ENCODE data around the gene MYLK3. TPM values are rescaled to one million over a fixed set of nuclear protein-coding genes. Genes with fewer than 3 reads are reported as not detected.

The MYLK3 gene
- total RNA-seq, 2 experiments from 2014 or later: 0.15 TPM; not detected in 1

DNA sequence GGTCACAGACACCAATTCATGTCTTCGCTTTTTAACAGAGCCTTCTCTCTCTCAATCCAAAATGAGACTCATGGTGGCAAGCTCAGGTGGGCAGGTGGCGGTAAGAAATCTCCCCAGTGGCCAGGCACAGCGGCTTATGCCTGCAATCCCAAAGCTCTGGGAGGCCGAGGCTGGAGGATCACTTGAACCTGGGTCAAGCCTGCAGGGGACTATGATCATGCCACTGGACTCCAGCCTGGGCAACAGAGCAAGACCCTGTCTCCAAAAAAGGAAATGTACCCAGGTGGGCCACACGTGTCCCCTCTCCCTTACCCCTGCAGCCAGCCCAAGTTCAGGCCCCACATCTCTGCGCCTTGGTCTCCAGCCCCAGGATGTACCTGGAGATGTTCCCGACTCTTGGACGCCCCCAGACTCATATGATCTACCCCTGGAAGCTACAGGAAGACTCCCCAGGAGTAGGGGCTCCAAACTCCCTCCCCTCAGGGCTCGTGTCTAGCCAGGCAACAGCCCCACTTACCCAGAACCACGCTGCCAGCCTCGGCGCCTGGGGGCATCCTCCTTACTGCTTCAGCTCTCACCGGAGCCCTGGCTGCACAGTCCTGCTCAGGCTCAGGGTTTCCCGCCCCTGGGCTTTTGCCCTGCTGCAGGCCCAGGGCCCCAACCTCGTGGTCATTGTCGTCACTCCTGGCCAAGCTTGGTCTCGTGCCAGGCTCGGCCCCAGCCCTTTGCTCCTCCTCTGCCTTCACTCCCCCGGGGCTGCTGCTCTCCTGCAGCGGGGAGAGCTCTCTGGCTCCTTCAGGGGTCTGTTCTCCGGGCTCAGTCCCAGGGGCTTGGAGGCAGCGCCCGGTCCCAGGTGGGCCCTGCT, 16.2 kb downstream of the MYLK3 start:
- intact Hi-C loops (cut with micrococcal nuclease): no loop called here
- H3K4me3 Mint-ChIP-seq: no peak overlapping the region
- peaks cover 1% of the 10 kb centered on the region for H3K27me3 Mint-ChIP-seq
- H3K9me3 Mint-ChIP-seq: no peaks in the 10 kb centered on the region
- H3K27ac Mint-ChIP-seq: no peak overlapping the region
- DNase-seq: no peak
- CTCF ChIA-PET: interaction anchor here (0.5 kb wide), 1 partner anchor 10 kb away, joined by 3 read pairs; no protein-coding TSS in a partner anchor
- no peaks in the 10 kb centered on the region for H3K4me1 Mint-ChIP-seq (ENCODE audit: low read depth)
- H3K36me3 Mint-ChIP-seq: no peaks in the 10 kb centered on the region
- POLR2A ChIA-PET: no interaction called here

GRCh38 chr16:46730801-46731690, 17.1 kb downstream of the MYLK3 start:
- H3K27ac Mint-ChIP-seq: no peak overlapping the region
- CTCF ChIA-PET: no interaction called here

GRCh38 chr16:46730126-46730525, 18.0 kb downstream of the MYLK3 start:
- CTCF ChIA-PET: interaction anchor here (0.6 kb wide), 1 partner anchor 731 kb away, joined by 3 read pairs; the partner anchor contains the start of gene PHKB
- Mint-ChIP-seq H3K27ac (no peak overlapping the region), H3K27me3 (peaks cover 1% of the 10 kb centered on the region), H3K4me3 (no peak overlapping the region), H3K36me3 (no peaks in the 10 kb centered on the region), H3K9me3 (peaks cover 6% of the 10 kb centered on the region), H3K4me1 (ENCODE audit: low read depth) (no peaks in the 10 kb centered on the region)
- DNase-seq: no peak
- POLR2A ChIA-PET: no interaction called here
- intact Hi-C loops (cut with micrococcal nuclease): no loop called here

More at GRCh38 chr16:46730801-46731690, 17.1 kb downstream of the MYLK3 start:
- Mint-ChIP-seq H3K4me3 (no peak overlapping the region), H3K4me1 (ENCODE audit: low read depth) (no peaks in the 10 kb centered on the region), H3K36me3 (no peaks in the 10 kb centered on the region), H3K27me3 (peaks cover 1% of the 10 kb centered on the region), H3K9me3 (no peaks in the 10 kb centered on the region)
- POLR2A ChIA-PET: no interaction called here
- intact Hi-C loops (cut with micrococcal nuclease): no loop called here
- no peak for DNase-seq

DNA sequence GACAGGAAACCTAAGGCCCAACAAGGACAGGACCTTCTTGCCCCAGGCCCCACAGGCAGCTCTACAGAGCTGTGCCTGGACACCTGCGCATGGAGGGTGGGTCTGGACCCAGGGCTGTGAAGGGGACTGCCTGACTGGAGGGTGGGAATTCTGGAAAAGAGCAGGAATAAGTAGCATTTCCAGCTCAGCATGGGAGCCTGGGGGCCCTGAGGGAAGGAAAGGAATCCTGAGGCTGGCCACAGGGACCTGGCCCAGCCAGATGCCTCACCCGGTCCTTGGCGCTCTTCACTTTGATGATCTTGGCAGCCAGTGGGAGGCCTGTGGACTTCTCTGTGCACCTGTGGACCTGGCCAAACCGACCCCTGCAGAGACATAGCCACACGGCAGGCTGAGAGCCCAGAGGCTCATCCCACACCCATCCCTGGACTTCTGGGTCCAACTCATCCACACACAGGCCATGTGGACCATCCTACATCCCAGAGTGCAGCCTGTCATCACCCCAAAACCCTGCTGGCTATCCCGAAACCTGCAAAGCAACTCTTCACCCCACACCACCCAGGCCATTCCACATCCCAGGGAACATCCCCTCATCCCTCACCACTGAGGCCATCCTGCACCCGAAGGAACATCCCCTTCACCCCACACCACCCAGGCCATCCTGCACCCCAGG, 18.7 kb downstream of the MYLK3 start:
- no peak overlapping the region for H3K27ac Mint-ChIP-seq
- H3K4me1 Mint-ChIP-seq (ENCODE audit: low read depth): no peaks in the 10 kb centered on the region
- intact Hi-C loops (cut with micrococcal nuclease): no loop called here
- no peaks in the 10 kb centered on the region for H3K36me3 Mint-ChIP-seq
- CTCF ChIA-PET: interaction anchor here (0.6 kb wide), 1 partner anchor 732 kb away, joined by 3 read pairs; the partner anchor contains the start of gene PHKB
- no peak for DNase-seq
- H3K4me3 Mint-ChIP-seq: no peak overlapping the region
- peaks cover 1% of the 10 kb centered on the region for H3K27me3 Mint-ChIP-seq
- peaks cover 10% of the 10 kb centered on the region for H3K9me3 Mint-ChIP-seq
- POLR2A ChIA-PET: no interaction called here

- CTCF ChIA-PET: no interaction called here
These were observed 19.3 kb downstream of the MYLK3 start for GRCh38 chr16:46728806-46729205.

GRCh38 chr16:46727630-46728029, 20.5 kb downstream of the MYLK3 start:
- Mint-ChIP-seq H3K4me3 (no peak overlapping the region), H3K36me3 (no peaks in the 10 kb centered on the region), H3K27me3 (peaks cover 1% of the 10 kb centered on the region), H3K27ac (no peak overlapping the region), H3K9me3 (peaks cover 12% of the 10 kb centered on the region), H3K4me1 (ENCODE audit: low read depth) (no peaks in the 10 kb centered on the region)
- CTCF ChIA-PET: no interaction called here
- POLR2A ChIA-PET: no interaction called here
- no peak for DNase-seq
- intact Hi-C loops (cut with micrococcal nuclease): no loop called here

More at GRCh38 chr16:46728806-46729205, 19.3 kb downstream of the MYLK3 start:
- intact Hi-C loops (cut with micrococcal nuclease): no loop called here
- Mint-ChIP-seq H3K27me3 (peaks cover 1% of the 10 kb centered on the region), H3K27ac (no peak overlapping the region), H3K36me3 (no peaks in the 10 kb centered on the region), H3K4me1 (ENCODE audit: low read depth) (no peaks in the 10 kb centered on the region), H3K9me3 (peaks cover 12% of the 10 kb centered on the region), H3K4me3 (no peak overlapping the region)
- POLR2A ChIA-PET: no interaction called here
- no peak for DNase-seq

DNA sequence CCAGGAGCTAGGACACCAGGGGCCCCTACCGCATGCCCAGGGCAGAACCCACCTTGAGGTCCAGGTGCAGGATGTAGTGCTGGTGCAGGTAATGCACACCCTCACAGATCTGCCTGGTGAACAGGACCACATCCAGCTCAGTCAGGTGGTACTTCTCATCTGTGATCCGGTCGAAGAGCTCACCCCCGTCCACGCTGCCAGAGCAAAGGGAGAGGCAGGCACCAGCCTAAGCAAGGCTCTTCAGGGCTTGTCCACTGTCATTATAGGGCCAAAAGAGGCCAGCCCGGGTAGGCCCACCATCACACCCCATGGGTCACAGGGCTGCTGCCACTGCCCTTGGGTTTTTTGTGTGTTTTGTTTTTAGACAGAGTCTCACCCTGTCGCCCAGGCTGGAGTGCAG, 21.0 kb downstream of the MYLK3 start:
- Mint-ChIP-seq H3K9me3 (peaks cover 12% of the 10 kb centered on the region), H3K36me3 (no peaks in the 10 kb centered on the region), H3K4me1 (ENCODE audit: low read depth) (no peaks in the 10 kb centered on the region), H3K27ac (no peak overlapping the region), H3K27me3 (peaks cover 1% of the 10 kb centered on the region), H3K4me3 (no peak overlapping the region)
- intact Hi-C loops (cut with micrococcal nuclease): no loop called here
- ChIA-PET POLR2A (no interaction called here), CTCF (no interaction called here)
- DNase-seq: no peak

- ChIA-PET CTCF (no interaction called here), POLR2A (no interaction called here)
- Mint-ChIP-seq H3K4me3 (no peak overlapping the region), H3K36me3 (no peaks in the 10 kb centered on the region), H3K9me3 (peaks cover 12% of the 10 kb centered on the region), H3K27ac (no peak overlapping the region), H3K27me3 (no peaks in the 10 kb centered on the region), H3K4me1 (ENCODE audit: low read depth) (no peaks in the 10 kb centered on the region)
- intact Hi-C loops (cut with micrococcal nuclease): no loop called here
- no peak for DNase-seq
These were observed 26.3 kb downstream of the MYLK3 start for GRCh38 chr16:46721885-46722284.

GRCh38 chr16:46720619-46721018, 27.5 kb downstream of the MYLK3 start:
- ChIA-PET POLR2A (no interaction called here), CTCF (no interaction called here)
- peaks cover 8% of the 10 kb centered on the region for H3K9me3 Mint-ChIP-seq
- H3K36me3 Mint-ChIP-seq: no peaks in the 10 kb centered on the region
- no peak overlapping the region for H3K27ac Mint-ChIP-seq
- intact Hi-C loops (cut with micrococcal nuclease): no loop called here
- H3K27me3 Mint-ChIP-seq: no peaks in the 10 kb centered on the region
- H3K4me3 Mint-ChIP-seq: no peak overlapping the region
- no peaks in the 10 kb centered on the region for H3K4me1 Mint-ChIP-seq (ENCODE audit: low read depth)
- no peak for DNase-seq

GRCh38 chr16:46719528-46719927, 28.6 kb downstream of the MYLK3 start:
- H3K27me3 Mint-ChIP-seq: no peaks in the 10 kb centered on the region
- POLR2A ChIA-PET: no interaction called here

DNA sequence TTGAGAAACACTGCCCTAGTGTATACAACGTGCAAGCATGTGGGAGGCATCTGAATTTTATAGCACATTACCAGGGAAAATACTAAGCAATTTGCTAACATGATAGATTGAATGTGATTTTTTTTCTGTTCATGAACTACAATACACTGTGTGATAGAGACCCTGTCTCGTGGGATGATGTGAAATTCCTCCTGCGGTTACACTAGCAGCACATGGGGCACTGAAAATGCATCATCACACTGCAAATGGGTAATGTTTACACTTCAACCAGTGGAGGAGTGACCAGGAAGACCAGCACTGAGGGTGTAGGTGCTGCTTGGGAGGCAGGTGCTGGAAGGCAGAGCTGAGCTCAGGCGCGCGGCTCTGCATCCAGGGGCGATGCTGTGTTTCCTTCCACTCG, 29.9 kb downstream of the MYLK3 start:
- Mint-ChIP-seq H3K4me3 (no peak overlapping the region), H3K27ac (no peak overlapping the region), H3K27me3 (no peaks in the 10 kb centered on the region), H3K4me1 (ENCODE audit: low read depth) (no peaks in the 10 kb centered on the region), H3K9me3 (no peaks in the 10 kb centered on the region), H3K36me3 (no peaks in the 10 kb centered on the region)
- ChIA-PET POLR2A (no interaction called here), CTCF (no interaction called here)
- intact Hi-C loops (cut with micrococcal nuclease): no loop called here
- no peak for DNase-seq

More at GRCh38 chr16:46719528-46719927, 28.6 kb downstream of the MYLK3 start:
- no peaks in the 10 kb centered on the region for H3K36me3 Mint-ChIP-seq
- no peak for DNase-seq
- H3K4me1 Mint-ChIP-seq (ENCODE audit: low read depth): no peaks in the 10 kb centered on the region
- intact Hi-C loops (cut with micrococcal nuclease): no loop called here
- H3K27ac Mint-ChIP-seq: no peak overlapping the region
- no peak overlapping the region for H3K4me3 Mint-ChIP-seq
- peaks cover 2% of the 10 kb centered on the region for H3K9me3 Mint-ChIP-seq
- CTCF ChIA-PET: no interaction called here

GRCh38 chr16:46717692-46718091, 30.5 kb downstream of the MYLK3 start:
- intact Hi-C loops (cut with micrococcal nuclease): no loop called here

More at GRCh38 chr16:46717692-46718091, 30.5 kb downstream of the MYLK3 start:
- Mint-ChIP-seq H3K4me1 (ENCODE audit: low read depth) (no peaks in the 10 kb centered on the region), H3K27me3 (no peaks in the 10 kb centered on the region), H3K9me3 (no peaks in the 10 kb centered on the region), H3K4me3 (no peak overlapping the region), H3K27ac (no peak overlapping the region), H3K36me3 (no peaks in the 10 kb centered on the region)
- ChIA-PET POLR2A (no interaction called here), CTCF (no interaction called here)
- no peak for DNase-seq
